Stimulated activated CD8-positive, alpha-beta memory T cell treated with anti-CD3 and anti-CD28 coated beads, Interleukin-7, amount 100 ng/mL, for 4 hours (primary cell): ENCODE measurements around the gene PATZ1.
A peak's percentile ranks its signal among the peaks of the same experiment; 100 is the strongest.
"Not testable (repeated sequence)": the region's sequence is repeated elsewhere in the genome, so short reads cannot be mapped to it uniquely, and the experiment has no call there.

Source experiments
- DNase-seq, 2 donors: peaks; one replicate each; pipeline ENCODE4 v3.0.0-alpha.2; 2020; ENCODE audit warnings: low read depth in 2 of 2

Gene PATZ1, protein sequence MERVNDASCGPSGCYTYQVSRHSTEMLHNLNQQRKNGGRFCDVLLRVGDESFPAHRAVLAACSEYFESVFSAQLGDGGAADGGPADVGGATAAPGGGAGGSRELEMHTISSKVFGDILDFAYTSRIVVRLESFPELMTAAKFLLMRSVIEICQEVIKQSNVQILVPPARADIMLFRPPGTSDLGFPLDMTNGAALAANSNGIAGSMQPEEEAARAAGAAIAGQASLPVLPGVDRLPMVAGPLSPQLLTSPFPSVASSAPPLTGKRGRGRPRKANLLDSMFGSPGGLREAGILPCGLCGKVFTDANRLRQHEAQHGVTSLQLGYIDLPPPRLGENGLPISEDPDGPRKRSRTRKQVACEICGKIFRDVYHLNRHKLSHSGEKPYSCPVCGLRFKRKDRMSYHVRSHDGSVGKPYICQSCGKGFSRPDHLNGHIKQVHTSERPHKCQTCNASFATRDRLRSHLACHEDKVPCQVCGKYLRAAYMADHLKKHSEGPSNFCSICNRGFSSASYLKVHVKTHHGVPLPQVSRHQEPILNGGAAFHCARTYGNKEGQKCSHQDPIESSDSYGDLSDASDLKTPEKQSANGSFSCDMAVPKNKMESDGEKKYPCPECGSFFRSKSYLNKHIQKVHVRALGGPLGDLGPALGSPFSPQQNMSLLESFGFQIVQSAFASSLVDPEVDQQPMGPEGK

GRCh38 chr22:31346255-31346732, at the start of gene PATZ1:
Gene PATZ1 (minus strand): TSS chr22:31346346. CDS start chr22:31345602, 744 bp downstream.
- DNase-seq: peak; percentile 67 to 68

DNA sequence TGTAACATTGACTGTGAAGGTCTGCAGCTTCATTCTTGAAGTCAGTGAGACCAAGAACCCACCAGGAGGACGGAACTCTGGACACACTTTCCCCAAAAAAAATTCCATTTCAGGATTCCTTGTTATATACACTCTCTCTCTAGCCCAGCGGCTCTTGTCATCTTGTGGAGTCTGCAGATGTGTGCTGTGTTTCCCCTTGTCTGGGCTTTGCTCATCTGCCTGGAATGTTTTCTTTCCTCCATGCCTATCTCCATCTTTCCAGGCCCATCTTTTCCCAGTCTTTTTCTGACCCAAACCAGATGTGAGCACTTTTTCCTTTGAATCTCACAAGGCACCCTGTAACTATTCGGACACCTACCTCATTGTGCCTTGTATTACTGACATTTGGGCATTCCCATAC, 48.2 kb upstream of the PATZ1 start:
- no peak for DNase-seq

DNA sequence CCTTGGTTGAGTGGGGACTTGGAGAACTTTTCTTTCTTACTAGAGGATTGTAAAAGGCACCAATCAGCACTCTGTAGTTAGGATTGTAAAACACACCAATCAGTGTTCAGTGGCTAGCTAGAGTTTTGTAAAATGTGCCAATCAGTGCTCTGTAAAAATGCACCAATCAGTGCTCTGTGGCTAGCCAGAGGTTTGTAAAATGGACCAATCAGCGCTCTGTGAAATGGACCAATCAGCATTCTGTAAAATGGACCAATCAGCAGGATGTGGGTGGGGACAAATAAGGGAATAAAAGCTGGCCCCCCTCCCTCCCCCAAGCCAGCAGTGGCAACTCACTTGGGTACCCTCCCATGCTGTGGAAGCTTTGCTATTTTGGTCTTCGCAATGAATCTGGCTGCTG, 47.7 kb upstream of the PATZ1 start:
- DNase-seq: no peak

- not testable (repeated sequence) for DNase-seq
Observed at GRCh38 chr22:31378651-31379050, 32.5 kb upstream of the PATZ1 start.

GRCh38 chr22:31378123-31378522, 32.0 kb upstream of the PATZ1 start:
- DNase-seq: no peak

DNA sequence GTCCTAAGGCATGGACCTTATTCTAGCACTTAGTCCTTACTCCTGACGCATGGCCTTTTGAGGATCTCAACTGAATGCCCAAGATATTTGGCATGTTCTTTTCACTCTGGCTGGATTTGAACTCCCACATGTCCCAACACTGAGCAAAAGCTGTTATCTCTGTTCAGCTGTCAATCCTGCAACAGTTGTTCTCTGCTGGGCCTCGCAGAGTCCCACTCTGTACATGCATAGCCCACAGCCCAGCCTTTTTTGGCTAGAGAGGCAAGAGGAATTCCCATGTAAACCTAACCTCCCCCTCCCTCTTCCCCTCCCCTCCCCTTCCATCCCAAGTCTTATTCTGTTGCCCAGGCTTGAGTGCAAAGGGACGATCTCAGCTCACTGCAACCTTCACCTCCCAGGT, 31.5 kb upstream of the PATZ1 start:
- no peak for DNase-seq

DNA sequence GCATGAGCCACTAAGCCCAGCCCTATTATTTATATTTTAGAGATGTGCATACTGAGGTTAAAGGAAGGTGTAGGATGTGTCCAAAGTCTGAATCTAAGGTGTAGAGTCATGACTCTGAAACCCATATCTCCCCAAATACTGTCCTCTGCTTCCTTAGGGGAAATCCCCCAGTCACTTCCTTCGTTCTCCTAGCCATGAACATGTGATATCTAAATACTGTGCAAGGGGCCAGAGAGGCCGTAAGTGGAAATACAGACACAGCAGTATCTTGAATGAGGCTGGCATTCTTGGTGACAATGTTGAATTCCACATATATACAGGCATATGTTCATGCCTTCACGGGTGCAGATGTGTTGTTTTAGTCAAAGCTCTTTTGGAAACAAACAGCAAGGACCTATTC, 21.3 kb upstream of the PATZ1 start:
- DNase-seq: no peak

- no peak for DNase-seq
Observed at GRCh38 chr22:31363885-31364465, 17.8 kb upstream of the PATZ1 start.

- no peak for DNase-seq
Observed at GRCh38 chr22:31361743-31362142, 15.6 kb upstream of the PATZ1 start.

- DNase-seq: no peak
Observed at GRCh38 chr22:31360029-31360428, 13.9 kb upstream of the PATZ1 start.

DNA sequence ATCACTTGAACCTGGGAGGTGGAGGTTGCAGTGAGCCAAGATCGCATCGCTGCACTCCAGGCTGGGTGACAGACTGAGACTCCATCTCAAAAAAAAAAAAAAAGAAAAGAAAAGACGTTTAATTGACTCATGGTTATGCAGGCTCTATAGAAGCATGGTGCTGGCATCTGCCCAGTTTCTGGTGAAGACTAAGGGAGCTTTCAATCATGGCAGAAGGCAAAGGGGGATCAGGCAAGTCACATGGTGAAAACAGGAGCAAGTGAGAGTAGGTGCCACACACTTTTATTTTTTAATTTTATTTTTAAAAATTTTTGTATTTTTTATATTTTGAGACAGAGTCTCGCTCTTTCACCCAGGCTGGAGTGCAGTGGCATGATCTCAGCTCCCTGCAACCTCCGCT, 8.4 kb upstream of the PATZ1 start:
- no peak for DNase-seq

DNA sequence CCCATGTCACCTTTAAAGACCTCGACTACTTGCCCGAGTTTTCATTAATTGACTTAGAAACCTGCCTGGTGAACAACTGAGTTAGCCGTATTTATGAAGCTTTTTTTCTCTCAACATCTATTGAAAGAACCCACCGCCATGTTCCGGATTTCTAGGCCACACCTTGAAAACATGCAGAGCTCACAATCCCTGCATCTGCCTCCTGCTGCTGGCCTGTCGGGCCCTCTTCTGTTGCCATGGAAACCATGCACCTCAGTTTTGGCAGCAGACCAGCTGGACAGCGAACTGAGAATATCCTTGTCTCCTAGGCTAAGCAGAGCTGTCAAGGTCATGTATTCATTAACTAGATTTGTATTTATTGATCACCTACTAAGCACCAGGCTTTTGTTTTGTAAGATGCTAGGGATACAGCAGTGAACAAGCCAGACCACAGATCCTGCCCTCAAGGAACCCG, 4.3 kb upstream of the PATZ1 start:
- no peak for DNase-seq

DNA sequence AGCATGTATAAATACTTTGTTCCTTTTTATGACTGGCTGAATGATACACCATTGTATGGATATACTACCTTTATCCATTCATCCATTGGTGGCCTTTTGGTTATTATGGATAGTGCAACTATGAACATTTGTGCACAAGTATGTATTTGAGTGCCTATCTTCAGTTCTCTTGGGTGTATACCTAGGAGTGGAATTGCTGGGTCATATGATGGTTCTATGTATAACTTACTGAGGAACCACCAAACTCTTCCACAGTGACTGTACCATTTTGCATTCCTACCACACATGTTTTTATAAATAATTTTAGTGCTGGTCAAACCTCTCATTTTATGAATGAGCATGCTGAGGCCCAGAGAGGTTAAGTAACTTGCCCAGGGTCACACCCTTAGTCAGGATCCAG, 3.8 kb upstream of the PATZ1 start:
- DNase-seq: no peak

- DNase-seq: no peak
Observed at GRCh38 chr22:31348766-31349165, 2.6 kb upstream of the PATZ1 start.

DNA sequence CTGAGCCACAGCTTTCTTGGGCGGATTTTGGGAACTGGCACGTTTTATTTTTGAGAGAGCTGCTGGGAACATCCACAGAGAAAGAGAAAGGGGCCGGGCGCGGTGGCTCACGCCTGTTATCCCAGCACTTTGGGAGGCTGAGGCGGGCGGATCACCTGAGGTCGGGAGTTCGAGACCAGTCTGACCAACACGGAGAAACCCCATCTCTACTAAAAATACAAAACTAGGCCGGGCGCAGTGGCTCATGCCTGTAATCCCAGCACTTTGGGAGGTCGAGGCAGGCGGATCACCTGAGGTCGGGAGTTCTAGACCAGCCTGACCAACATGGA, 1.8 kb upstream of the PATZ1 start:
- DNase-seq: not testable (repeated sequence)

DNA sequence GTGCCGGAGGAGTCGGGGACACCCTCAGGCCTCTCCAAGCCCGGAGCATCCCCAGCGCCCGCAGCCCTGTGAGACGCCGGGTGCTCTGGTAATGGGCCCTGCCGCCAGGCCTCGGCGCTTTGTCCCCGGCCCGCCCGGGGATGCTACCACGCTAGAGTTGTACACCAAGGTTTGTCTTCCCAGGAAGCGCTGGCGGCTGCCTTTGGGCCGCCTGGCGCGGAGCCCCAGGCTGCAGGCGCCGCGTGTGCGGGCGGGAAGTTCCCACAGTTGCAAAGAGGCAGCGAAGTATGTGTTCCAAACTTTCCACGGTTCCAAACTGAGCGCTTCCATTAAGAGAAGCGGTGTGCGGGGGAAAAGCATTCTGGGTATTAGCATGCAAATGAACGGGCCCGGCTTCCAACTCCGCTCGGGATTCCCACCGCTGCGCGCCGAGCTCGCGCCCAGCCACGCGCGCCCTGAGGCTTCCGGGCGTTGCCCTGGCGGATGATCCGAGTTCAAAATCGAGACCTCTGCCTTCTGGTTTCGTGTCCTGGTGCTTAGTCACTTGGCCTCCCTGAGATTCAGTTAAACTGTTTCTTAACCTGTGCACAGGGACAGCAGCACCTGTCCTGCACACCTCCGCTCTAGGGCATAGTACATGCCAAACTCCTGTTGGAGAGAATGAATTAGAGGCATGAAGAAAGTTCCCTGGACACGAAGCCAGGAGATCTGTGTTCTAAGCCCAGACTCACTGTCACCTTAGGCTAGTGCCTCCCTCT, 1.3 kb upstream of the PATZ1 start:
- peak in 1 of 2 donors; percentile 35 for DNase-seq

- DNase-seq: peak in 1 of 2 donors; percentile 27
Observed at GRCh38 chr22:31346733-31347250, 646 bp upstream of the PATZ1 start.

- peak; percentile 69 to 85 for DNase-seq
Observed at GRCh38 chr22:31345331-31346254, 553 bp downstream of the PATZ1 start.

DNA sequence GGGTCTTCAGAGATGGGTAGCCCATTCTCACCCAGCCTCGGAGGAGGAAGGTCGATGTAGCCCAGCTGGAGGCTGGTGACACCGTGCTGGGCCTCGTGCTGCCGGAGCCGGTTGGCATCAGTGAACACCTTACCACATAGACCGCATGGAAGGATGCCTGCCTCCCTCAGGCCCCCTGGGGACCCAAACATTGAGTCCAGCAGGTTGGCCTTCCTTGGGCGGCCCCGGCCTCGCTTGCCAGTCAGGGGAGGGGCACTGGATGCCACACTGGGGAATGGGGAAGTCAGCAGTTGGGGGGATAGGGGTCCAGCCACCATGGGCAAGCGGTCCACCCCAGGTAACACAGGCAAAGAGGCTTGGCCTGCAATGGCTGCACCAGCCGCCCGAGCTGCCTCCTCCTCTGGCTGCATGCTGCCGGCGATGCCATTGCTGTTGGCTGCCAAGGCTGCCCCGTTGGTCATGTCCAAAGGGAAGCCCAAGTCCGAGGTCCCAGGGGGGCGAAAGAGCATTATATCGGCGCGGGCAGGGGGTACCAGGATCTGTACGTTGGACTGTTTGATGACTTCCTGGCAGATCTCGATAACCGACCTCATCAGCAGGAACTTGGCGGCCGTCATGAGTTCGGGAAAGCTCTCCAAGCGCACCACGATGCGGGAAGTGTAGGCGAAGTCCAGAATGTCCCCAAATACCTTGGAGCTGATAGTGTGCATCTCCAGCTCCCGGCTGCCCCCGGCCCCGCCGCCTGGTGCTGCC, 1.4 kb downstream of the PATZ1 start:
- DNase-seq: peak in 1 of 2 donors; percentile 11

DNA sequence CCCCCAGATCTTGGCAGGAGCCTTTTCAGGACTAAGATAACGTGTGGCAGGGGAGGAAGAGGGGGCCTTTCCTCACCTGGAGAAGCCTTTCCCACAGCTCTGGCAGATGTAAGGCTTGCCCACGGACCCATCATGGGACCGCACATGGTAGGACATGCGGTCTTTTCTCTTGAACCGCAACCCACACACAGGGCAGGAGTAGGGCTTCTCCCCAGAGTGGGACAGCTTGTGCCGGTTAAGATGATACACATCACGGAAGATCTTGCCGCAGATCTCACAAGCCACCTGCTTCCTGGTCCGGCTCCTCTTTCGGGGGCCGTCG, 1.9 kb downstream of the PATZ1 start:
- peak in 1 of 2 donors; percentile 16 for DNase-seq
